Upper lobe of right lung (tissue), 1 donor: ENCODE data around the gene POLR2H. TPM values are rescaled to one million over a fixed set of nuclear protein-coding genes. Genes with fewer than 3 reads are reported as not detected.

Experiments used
- ATAC-seq: fragments of 200-7000 bp; cut with Tn5 transposase; one replicate; pipeline ENCODE4 v1.9.1; 2020; ENCODE audit warnings: mild to moderate bottlenecking, moderate library complexity
- DNase-seq: peaks from one replicate; pipeline ENCODE4 v3.0.0-alpha.2; 2020
- H3K27ac ChIP-seq: fragments of 200-600 bp; one replicate; pipeline ENCODE4 v1.8.0; 2022
- H3K27me3 ChIP-seq: fragments of 200-600 bp; one replicate; pipeline ENCODE4 v1.8.0; 2022; ENCODE audit warnings: mild to moderate bottlenecking
- H3K36me3 ChIP-seq: fragments of 200-600 bp; one replicate; pipeline ENCODE4 v1.8.0; 2022
- H3K4me1 ChIP-seq: fragments of 200-600 bp; one replicate; pipeline ENCODE4 v1.8.0; 2022
- H3K4me3 ChIP-seq: fragments of 200-600 bp; one replicate; pipeline ENCODE4 v1.8.0; 2022; ENCODE audit warnings: mild to moderate bottlenecking
- H3K9me3 ChIP-seq: fragments of 200-600 bp; one replicate; pipeline ENCODE4 v1.8.0; 2022
- intact Hi-C: fragments of 100-400 bp; cut with DNase I; formaldehyde crosslinking; loops from one replicate; pipeline ENCODE4 v1.11.0; 2022
- total RNA-seq: library from RNA; stranded (reverse); fragmentation: NEBNext Ultra II Directional; extraction: Animal tissue kit (Norgen Biotek cat#: 25700); gene quantifications from one replicate; pipeline ENCODE4 v1.2.1, GENCODE V29; 2021
- TF ChIP-seq, protein P1 (sequence below): fragments of 200-600 bp; IDR thresholded peaks from one replicate; pipeline ENCODE4 v1.8.0; 2022; ENCODE audit warnings: antibody characterized with exemption
- donor health status: DM: no; HTN: yes; CAD: no; lungs with severe emphysema.

The POLR2H gene
- total RNA-seq, 1 donor from 2014 or later: 63.2 TPM

DNA sequence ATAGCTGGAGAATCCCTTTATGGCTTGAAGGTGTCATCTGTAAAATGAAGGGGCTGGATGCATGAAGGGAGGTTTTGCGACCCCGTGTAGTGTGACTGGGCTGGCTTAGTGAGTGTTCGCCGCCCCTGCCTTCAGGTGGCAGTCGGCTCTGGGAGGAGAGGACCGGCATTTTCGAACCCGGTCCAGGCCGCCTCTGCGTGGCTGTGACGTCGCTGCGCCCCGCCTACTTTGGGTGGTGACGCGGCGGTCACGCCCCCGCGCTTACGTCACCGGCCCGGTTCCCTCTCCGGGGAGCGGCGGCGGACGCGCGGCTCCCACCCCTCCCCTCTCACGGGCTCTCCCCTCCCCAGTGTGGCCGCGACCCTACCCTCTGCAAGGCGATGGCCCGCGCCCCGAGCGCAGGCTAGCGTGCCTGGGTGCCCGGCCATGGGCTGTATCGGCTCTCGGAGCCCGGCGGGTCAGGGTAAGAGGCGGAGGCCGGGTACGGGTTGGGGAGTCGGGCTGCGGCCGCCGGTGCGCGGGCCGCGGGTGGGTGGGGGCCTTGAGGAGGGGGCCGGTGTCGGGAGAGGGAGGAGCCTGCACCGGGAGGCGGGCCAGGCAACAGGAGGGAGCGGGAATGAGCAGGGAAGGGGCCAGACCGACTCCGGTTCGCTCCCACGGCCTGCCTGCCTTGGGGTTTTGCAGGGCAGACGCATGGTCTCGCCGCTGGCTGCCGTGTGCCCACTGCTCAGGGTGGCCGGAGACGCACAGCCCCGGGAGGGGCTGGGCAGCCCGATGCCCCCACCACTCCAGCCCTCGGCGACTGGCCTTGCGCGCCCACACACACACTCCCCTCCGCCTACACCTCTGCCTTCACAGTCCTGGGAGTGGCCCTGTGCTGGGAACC, 25.6 kb upstream of the POLR2H start:
- TF ChIP-seq, protein P1, sequence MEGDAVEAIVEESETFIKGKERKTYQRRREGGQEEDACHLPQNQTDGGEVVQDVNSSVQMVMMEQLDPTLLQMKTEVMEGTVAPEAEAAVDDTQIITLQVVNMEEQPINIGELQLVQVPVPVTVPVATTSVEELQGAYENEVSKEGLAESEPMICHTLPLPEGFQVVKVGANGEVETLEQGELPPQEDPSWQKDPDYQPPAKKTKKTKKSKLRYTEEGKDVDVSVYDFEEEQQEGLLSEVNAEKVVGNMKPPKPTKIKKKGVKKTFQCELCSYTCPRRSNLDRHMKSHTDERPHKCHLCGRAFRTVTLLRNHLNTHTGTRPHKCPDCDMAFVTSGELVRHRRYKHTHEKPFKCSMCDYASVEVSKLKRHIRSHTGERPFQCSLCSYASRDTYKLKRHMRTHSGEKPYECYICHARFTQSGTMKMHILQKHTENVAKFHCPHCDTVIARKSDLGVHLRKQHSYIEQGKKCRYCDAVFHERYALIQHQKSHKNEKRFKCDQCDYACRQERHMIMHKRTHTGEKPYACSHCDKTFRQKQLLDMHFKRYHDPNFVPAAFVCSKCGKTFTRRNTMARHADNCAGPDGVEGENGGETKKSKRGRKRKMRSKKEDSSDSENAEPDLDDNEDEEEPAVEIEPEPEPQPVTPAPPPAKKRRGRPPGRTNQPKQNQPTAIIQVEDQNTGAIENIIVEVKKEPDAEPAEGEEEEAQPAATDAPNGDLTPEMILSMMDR: no peak
- DNase-seq (peak; percentile 94), ATAC-seq (peak; percentile 83)
- H3K9me3 ChIP-seq: no peaks in the 10 kb centered on the region
- H3K4me3 ChIP-seq: peak overlapping the region; percentile 72
- intact Hi-C loops: no loop called here
- H3K27ac ChIP-seq: peak overlapping the region; percentile 89
- H3K36me3 ChIP-seq: peaks cover 44% of the 10 kb centered on the region
- no peaks in the 10 kb centered on the region for H3K27me3 ChIP-seq
- peaks cover 26% of the 10 kb centered on the region for H3K4me1 ChIP-seq

DNA sequence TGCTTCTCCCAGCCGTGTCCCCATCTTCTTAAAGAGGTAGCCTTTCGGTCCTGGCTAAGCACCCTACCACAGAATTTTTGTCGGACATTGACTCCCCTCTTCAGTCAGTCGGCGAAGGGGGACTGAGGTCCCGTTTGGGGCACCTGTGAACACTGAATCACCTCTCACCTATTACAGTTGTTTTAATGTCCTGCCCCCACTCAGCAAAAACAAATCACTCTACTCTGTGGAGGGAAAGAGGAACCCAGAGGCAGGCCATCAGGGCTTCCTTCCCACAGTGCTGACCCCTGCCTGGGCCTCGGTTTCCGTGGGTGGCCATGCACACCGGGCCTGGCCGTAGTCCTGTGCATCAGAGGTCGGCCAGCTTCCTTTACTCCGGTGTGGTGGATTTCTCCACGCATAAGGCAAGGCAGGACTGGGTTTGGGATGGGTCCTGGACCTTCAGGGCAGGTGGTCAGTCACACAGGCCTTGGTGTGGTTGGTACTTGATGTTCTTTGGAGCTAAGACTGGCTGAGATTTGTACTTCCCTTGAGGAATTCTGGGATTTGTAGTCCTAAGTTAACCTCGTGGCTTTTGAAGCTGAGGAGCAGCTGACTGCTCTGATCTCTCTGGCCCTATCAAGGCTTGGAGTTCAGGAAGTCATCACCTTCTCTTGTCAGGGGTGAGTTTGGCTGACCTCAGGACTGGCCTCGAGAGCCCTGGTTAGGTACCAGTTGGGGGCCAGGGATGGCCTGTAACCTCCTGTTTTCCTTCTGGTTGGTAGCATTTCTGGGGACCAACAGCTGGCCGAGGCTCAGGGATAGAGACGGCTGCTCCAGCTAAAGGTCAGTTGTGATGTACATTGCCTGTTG, 24.7 kb upstream of the POLR2H start:
- Histone ChIP-seq H3K4me1 (peaks cover 26% of the 10 kb centered on the region), H3K9me3 (no peaks in the 10 kb centered on the region), H3K36me3 (peaks cover 39% of the 10 kb centered on the region), H3K27ac (peak overlapping the region; percentile 89), H3K27me3 (no peaks in the 10 kb centered on the region), H3K4me3 (peak overlapping the region; percentile 72)
- intact Hi-C loops: no loop called here
- no peak for DNase-seq
- TF ChIP-seq, protein P1: no peak
- peak; percentile 18 for ATAC-seq

DNA sequence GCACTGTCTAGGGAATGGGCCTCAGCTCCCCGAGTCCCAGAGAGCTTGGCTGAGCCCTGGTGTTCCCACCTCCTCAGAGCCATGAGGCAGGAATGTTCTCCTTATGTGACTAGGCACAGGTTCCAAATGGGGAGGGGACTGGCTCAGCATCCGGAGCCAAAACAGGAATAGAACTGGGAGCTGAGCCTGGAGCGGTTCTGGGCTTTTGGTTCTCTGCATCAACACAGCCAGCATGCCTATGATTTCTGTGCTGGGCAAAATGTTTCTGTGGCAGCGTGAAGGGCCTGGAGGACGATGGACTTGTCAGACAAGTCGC, 24.2 kb upstream of the POLR2H start, which contains the start of gene FAM131A:
Gene FAM131A (plus strand): TSS at position 202 of the 316 bp plus-strand sequence. CDS start 31 bp downstream, at position 233.
- H3K27me3 ChIP-seq: no peaks in the 10 kb centered on the region
- TF ChIP-seq, protein P1: no peak
- peak within 1 kb of the TSS; percentile 72 for H3K4me3 ChIP-seq
- no peaks in the 10 kb centered on the region for H3K9me3 ChIP-seq
- H3K4me1 ChIP-seq: peaks cover 26% of the 10 kb centered on the region
- H3K27ac ChIP-seq: peak within 1 kb of the TSS; percentile 89
- DNase-seq (no peak), ATAC-seq (no peak)
- H3K36me3 ChIP-seq: peaks cover 39% of the 10 kb centered on the region
- intact Hi-C loops: no loop called here

DNA sequence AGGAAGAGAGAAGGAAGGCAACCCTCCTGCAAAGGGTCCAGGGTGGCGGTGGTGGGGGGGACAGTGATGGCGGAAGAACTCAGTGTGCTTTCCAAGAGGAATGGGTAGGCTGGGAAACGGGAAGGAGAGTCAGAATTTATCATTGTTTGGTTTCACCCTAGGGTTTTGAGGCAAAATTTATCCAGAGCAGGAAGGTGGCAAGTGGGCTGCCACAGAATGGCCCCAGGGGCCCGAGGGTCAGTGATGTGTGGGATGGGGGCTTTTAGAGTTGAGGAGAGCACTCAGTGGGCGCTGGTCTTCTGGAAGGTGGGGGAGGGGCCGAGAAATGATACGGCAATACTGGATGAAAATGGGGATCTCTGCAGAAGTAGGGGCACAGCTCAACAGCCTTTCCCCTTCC, 23.5 kb upstream of the POLR2H start:
- ATAC-seq: no peak
- H3K4me1 ChIP-seq: peaks cover 26% of the 10 kb centered on the region
- TF ChIP-seq, protein P1: no peak
- no peak overlapping the region for H3K4me3 ChIP-seq
- peaks cover 37% of the 10 kb centered on the region for H3K36me3 ChIP-seq
- intact Hi-C loops: no loop called here
- H3K9me3 ChIP-seq: no peaks in the 10 kb centered on the region
- H3K27ac ChIP-seq: peak overlapping the region; percentile 89
- no peaks in the 10 kb centered on the region for H3K27me3 ChIP-seq
- DNase-seq: no peak

DNA sequence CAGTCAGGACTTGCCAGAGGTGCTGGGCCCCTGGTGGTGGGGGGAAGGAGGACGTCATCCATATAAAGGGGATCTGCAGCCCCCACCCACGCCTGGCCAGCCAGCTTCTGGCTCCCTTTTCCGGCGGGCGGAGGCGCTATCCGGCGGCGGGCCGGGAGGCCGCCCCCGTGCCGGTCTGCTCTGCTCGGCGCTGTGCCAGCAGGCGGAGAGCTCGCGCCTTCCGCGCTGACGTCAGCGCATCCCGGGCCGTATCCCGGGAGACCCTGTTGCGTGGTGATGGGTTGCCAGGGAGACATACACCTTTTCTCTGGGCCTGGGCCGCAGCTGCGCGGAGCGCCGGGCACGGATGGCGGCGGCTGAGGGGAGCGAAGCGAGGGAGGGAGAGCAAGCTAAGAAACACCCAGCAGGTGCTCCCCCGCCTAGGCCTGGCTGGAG, 23.0 kb upstream of the POLR2H start:
- peak; percentile 75 for DNase-seq
- Histone ChIP-seq H3K4me1 (peaks cover 26% of the 10 kb centered on the region), H3K36me3 (peaks cover 37% of the 10 kb centered on the region), H3K27me3 (no peaks in the 10 kb centered on the region), H3K4me3 (peak overlapping the region; percentile 21), H3K27ac (peak overlapping the region; percentile 89), H3K9me3 (no peaks in the 10 kb centered on the region)
- TF ChIP-seq, protein P1: peak; percentile 11
- intact Hi-C loops: no loop called here
- no peak for ATAC-seq
